Fibroblast of the aortic adventitia (primary cell): ENCODE measurements around the gene RAB3GAP2. TPM values are rescaled to one million over a fixed set of nuclear protein-coding genes. Genes with fewer than 3 reads are reported as not detected.
"Not testable (repeated sequence)": the region's sequence is repeated elsewhere in the genome, so short reads cannot be mapped to it uniquely, and the experiment has no call there.

ENCODE experiments used
- DNase-seq: peaks from one replicate; pipeline ENCODE4 v3.0.0-alpha.2; 2010; ENCODE audit warnings: low read depth
- H3K4me3 ChIP-seq: 2 replicates; pipeline ENCODE4 v1.5.1; 2011; ENCODE audit warnings: low read depth, mild to moderate bottlenecking, control low read depth, low read length, moderate library complexity
- CTCF ChIP-seq: IDR thresholded peaks from 2 replicates; pipeline ENCODE4 v1.5.1; 2011; ENCODE audit warnings: mild to moderate bottlenecking, low read length, control low read depth, inconsistent platforms; ENCODE audit not compliant: insufficient read depth
- total RNA-seq: library from RNA; depleted of rRNA; stranded (reverse); fragments of >200 nt; gene quantifications from 2 replicates; pipeline ENCODE4 v1.2.3, GENCODE V29; 2012; ENCODE audit warnings: low replicate concordance

RAB3GAP2 gene
- total RNA-seq, 1 donor = 39.7 TPM

GRCh38 chr1:220225957-220226356, 46.3 kb downstream of the RAB3GAP2 start:
- TF ChIP-seq CTCF = no peak
- DNase-seq = no peak
- no peak overlapping the region for H3K4me3 ChIP-seq

GRCh38 chr1:220224611-220225124, 47.6 kb downstream of the RAB3GAP2 start:
- no peak for TF ChIP-seq CTCF
- DNase-seq = no peak
- H3K4me3 ChIP-seq = no peak overlapping the region

- no peak for TF ChIP-seq CTCF
- H3K4me3 ChIP-seq = no peak overlapping the region
- DNase-seq = no peak
Observed at GRCh38 chr1:220224033-220224432, 48.2 kb downstream of the RAB3GAP2 start.

GRCh38 chr1:220222939-220223338, 49.3 kb downstream of the RAB3GAP2 start:
- H3K4me3 ChIP-seq = no peak overlapping the region
- TF ChIP-seq CTCF = no peak
- no peak for DNase-seq

GRCh38 chr1:220221670-220222069, 50.6 kb downstream of the RAB3GAP2 start:
- TF ChIP-seq CTCF = no peak
- no peak overlapping the region for H3K4me3 ChIP-seq
- no peak for DNase-seq

GRCh38 chr1:220221269-220221668, 51.0 kb downstream of the RAB3GAP2 start:
- DNase-seq = no peak
- TF ChIP-seq CTCF = no peak
- no peak overlapping the region for H3K4me3 ChIP-seq

- H3K4me3 ChIP-seq, DNase-seq: not testable (repeated sequence)
Observed at GRCh38 chr1:220220699-220221040, 51.6 kb downstream of the RAB3GAP2 start.
